Subcutaneous abdominal adipose tissue (tissue), 5 donors: Measurements from ENCODE around the gene GPC6.
"Not testable (repeated sequence)": the region's sequence is repeated elsewhere in the genome, so short reads cannot be mapped to it uniquely, and the experiment has no call there.

ENCODE experiments used
- H3K27ac ChIP-seq: one replicate; pipeline ENCODE4 v1.7.0; 2013; ENCODE audit warnings: low read depth, mild to moderate bottlenecking, inconsistent platforms, low read length, moderate library complexity
- H3K27me3 ChIP-seq, 5 donors: one replicate each; pipeline ENCODE4 v1.7.0; 2013; ENCODE audit warnings: low read length in 5 of 5, inconsistent platforms in 1 of 5; ENCODE audit not compliant: control insufficient read depth in 5 of 5, insufficient read depth in 4 of 5
- H3K36me3 ChIP-seq, 5 donors: one replicate each; pipeline ENCODE4 v1.7.0; 2013; ENCODE audit warnings: low read length in 5 of 5; ENCODE audit not compliant: control insufficient read depth in 5 of 5, insufficient read depth in 5 of 5
- H3K4me1 ChIP-seq, 5 donors: one replicate each; pipeline ENCODE4 v1.7.0; 2013; ENCODE audit warnings: low read length in 5 of 5, mild to moderate bottlenecking in 3 of 5, moderate library complexity in 1 of 5; ENCODE audit not compliant: control insufficient read depth in 5 of 5, insufficient read depth in 5 of 5
- H3K4me3 ChIP-seq, 5 donors: one replicate each; pipeline ENCODE4 v1.7.0; 2013; ENCODE audit warnings: low read length in 5 of 5, low read depth in 1 of 5
- H3K9ac ChIP-seq, 5 donors: one replicate each; pipeline ENCODE4 v1.7.0; 2013; ENCODE audit warnings: low read length in 5 of 5, mild to moderate bottlenecking in 4 of 5, moderate library complexity in 3 of 5
- H3K9me3 ChIP-seq, 5 donors: one replicate each; pipeline ENCODE4 v1.7.0; 2013; ENCODE audit warnings: low read length in 5 of 5; ENCODE audit not compliant: control insufficient read depth in 5 of 5
- donor health status: healthy.
- donor health status: healthy.
- donor health status: healthy.
- donor health status: healthy.
- donor health status: healthy.

The GPC6 gene

GRCh38 chr13:93496117-93496516 lies 269.5 kb downstream of the GPC6 start:
- not testable (repeated sequence) for H3K27ac ChIP-seq, H3K36me3 ChIP-seq, H3K4me3 ChIP-seq, H3K4me1 ChIP-seq, H3K9me3 ChIP-seq, H3K27me3 ChIP-seq, H3K9ac ChIP-seq

- H3K9me3 ChIP-seq = no peaks in the 10 kb centered on the region
- H3K4me3 ChIP-seq = no peak overlapping the region
- no peaks in the 10 kb centered on the region for H3K27me3 ChIP-seq
- H3K27ac ChIP-seq = no peak overlapping the region
- no peak overlapping the region for H3K9ac ChIP-seq
- peaks cover 0 to 8% (median 0%) of the 10 kb centered on the region in 5 donors for H3K4me1 ChIP-seq
- no peaks in the 10 kb centered on the region for H3K36me3 ChIP-seq
Observed at GRCh38 chr13:93496985-93497673, 270.5 kb downstream of the GPC6 start.

- H3K4me3 ChIP-seq = no peak overlapping the region
- H3K9ac ChIP-seq = no peak overlapping the region
- peaks cover 0 to 14% (median 0%) of the 10 kb centered on the region in 5 donors for H3K4me1 ChIP-seq
- H3K36me3 ChIP-seq = no peaks in the 10 kb centered on the region
- no peaks in the 10 kb centered on the region for H3K9me3 ChIP-seq
- no peak overlapping the region for H3K27ac ChIP-seq
- no peaks in the 10 kb centered on the region for H3K27me3 ChIP-seq
Observed at GRCh38 chr13:93499991-93500390, 273.4 kb downstream of the GPC6 start.

- H3K4me1 ChIP-seq = peaks cover 0 to 19% (median 0%) of the 10 kb centered on the region in 5 donors
- H3K4me3 ChIP-seq = no peak overlapping the region
- no peak overlapping the region for H3K9ac ChIP-seq
- no peak overlapping the region for H3K27ac ChIP-seq
- no peaks in the 10 kb centered on the region for H3K27me3 ChIP-seq
- no peaks in the 10 kb centered on the region for H3K9me3 ChIP-seq
- no peaks in the 10 kb centered on the region for H3K36me3 ChIP-seq
Observed at GRCh38 chr13:93502071-93502470, 275.5 kb downstream of the GPC6 start.

- H3K4me1 ChIP-seq = peaks cover 0 to 19% (median 0%) of the 10 kb centered on the region in 5 donors
- H3K9ac ChIP-seq = no peak overlapping the region
- no peaks in the 10 kb centered on the region for H3K9me3 ChIP-seq
- H3K4me3 ChIP-seq = no peak overlapping the region
- no peaks in the 10 kb centered on the region for H3K36me3 ChIP-seq
- H3K27me3 ChIP-seq = no peaks in the 10 kb centered on the region
- no peak overlapping the region for H3K27ac ChIP-seq
Observed at GRCh38 chr13:93502987-93503615, 276.5 kb downstream of the GPC6 start.

- peaks cover 0 to 15% (median 0%) of the 10 kb centered on the region in 5 donors for H3K4me1 ChIP-seq
- no peaks in the 10 kb centered on the region for H3K36me3 ChIP-seq
- no peak overlapping the region for H3K4me3 ChIP-seq
- H3K9ac ChIP-seq = no peak overlapping the region
- H3K27ac ChIP-seq = no peak overlapping the region
- H3K9me3 ChIP-seq = no peaks in the 10 kb centered on the region
- H3K27me3 ChIP-seq = no peaks in the 10 kb centered on the region
Observed at GRCh38 chr13:93505104-93505952, 278.7 kb downstream of the GPC6 start.

- no peaks in the 10 kb centered on the region for H3K36me3 ChIP-seq
- no peak overlapping the region for H3K4me3 ChIP-seq
- H3K9me3 ChIP-seq = no peaks in the 10 kb centered on the region
Observed at GRCh38 chr13:93511011-93511410, 284.4 kb downstream of the GPC6 start.

GRCh38 chr13:93515267-93515666 lies 288.7 kb downstream of the GPC6 start:
- peaks cover 0 to 6% (median 0%) of the 10 kb centered on the region in 5 donors for H3K4me1 ChIP-seq
- no peaks in the 10 kb centered on the region for H3K36me3 ChIP-seq
- H3K27me3 ChIP-seq = no peaks in the 10 kb centered on the region
- no peak overlapping the region for H3K27ac ChIP-seq
- no peaks in the 10 kb centered on the region for H3K9me3 ChIP-seq
- no peak overlapping the region for H3K4me3 ChIP-seq
- H3K9ac ChIP-seq = no peak overlapping the region

More at GRCh38 chr13:93511011-93511410, 284.4 kb downstream of the GPC6 start:
- H3K9ac ChIP-seq = no peak overlapping the region
- H3K27ac ChIP-seq = no peak overlapping the region
- peaks cover 0 to 6% (median 0%) of the 10 kb centered on the region in 5 donors for H3K4me1 ChIP-seq
- H3K27me3 ChIP-seq = no peaks in the 10 kb centered on the region

- H3K27me3 ChIP-seq = no peaks in the 10 kb centered on the region
- no peaks in the 10 kb centered on the region for H3K36me3 ChIP-seq
- no peak overlapping the region for H3K27ac ChIP-seq
- H3K9me3 ChIP-seq = no peaks in the 10 kb centered on the region
- H3K9ac ChIP-seq = no peak overlapping the region
- H3K4me1 ChIP-seq = peaks cover 0 to 6% (median 0%) of the 10 kb centered on the region in 5 donors
- no peak overlapping the region for H3K4me3 ChIP-seq
Observed at GRCh38 chr13:93517658-93518057, 291.1 kb downstream of the GPC6 start.

GRCh38 chr13:93521307-93521706 lies 294.7 kb downstream of the GPC6 start:
- H3K9me3 ChIP-seq = no peaks in the 10 kb centered on the region
- no peak overlapping the region for H3K4me3 ChIP-seq
- H3K27ac ChIP-seq = no peak overlapping the region
- no peaks in the 10 kb centered on the region for H3K36me3 ChIP-seq
- H3K4me1 ChIP-seq = peaks cover 0 to 7% (median 0%) of the 10 kb centered on the region in 5 donors
- H3K27me3 ChIP-seq = no peaks in the 10 kb centered on the region
- no peak overlapping the region for H3K9ac ChIP-seq
